Vagina (tissue), 2 donors: ENCODE data around the gene ADORA2B. TPM values are rescaled to one million over a fixed set of nuclear protein-coding genes. Genes with fewer than 3 reads are reported as not detected.
A peak's percentile ranks its signal among the peaks of the same experiment; 100 is the strongest.

ENCODE experiments used
- DNase-seq, 2 donors: peaks; one replicate each; pipeline ENCODE4 v3.0.0-alpha.2; 2017; ENCODE audit errors: extremely low spot score in 2 of 2
- H3K27ac ChIP-seq: fragments of 200-600 bp; sonication (generic); one replicate; pipeline ENCODE4 v1.5.1; 2019
- H3K27me3 ChIP-seq: fragments of 200-600 bp; sonication (generic); one replicate; pipeline ENCODE4 v1.5.1; 2019
- H3K36me3 ChIP-seq, 2 donors: fragments of 200-600 bp; sonication (generic); one replicate each; pipeline ENCODE4 v1.5.1; 2017 to 2019
- H3K4me1 ChIP-seq: fragments of 200-600 bp; sonication (generic); one replicate; pipeline ENCODE4 v1.5.1; 2019
- H3K4me3 ChIP-seq, 2 donors: fragments of 200-600 bp; sonication (generic); 1 replicate in 1 of 2; 2 replicates in 1 of 2; pipeline ENCODE4 v1.5.1; 2016 to 2019
- H3K9me3 ChIP-seq: fragments of 200-600 bp; sonication (generic); one replicate; pipeline ENCODE4 v1.5.1; 2019
- CTCF ChIP-seq, 3 experiments: fragments of 450-650 bp in 2 of 3; fragments of 200-600 bp in 1 of 3; sonication (generic) in 1 of 3; IDR thresholded peaks; one replicate each; pipeline ENCODE4 v1.5.1; 2017 to 2019; ENCODE audit warnings: antibody characterized with exemption in 3 of 3, mild to moderate bottlenecking in 2 of 3, moderate library complexity in 2 of 3
- POLR2A ChIP-seq, 2 donors: fragments of 450-650 bp; IDR thresholded peaks; one replicate each; pipeline ENCODE4 v1.6.1; 2017; ENCODE audit warnings: antibody characterized with exemption in 2 of 2, mild to moderate bottlenecking in 2 of 2, moderate library complexity in 2 of 2
- POLR2AphosphoS5 ChIP-seq, 2 donors: sonication (generic); formaldehyde crosslinking; IDR thresholded peaks; one replicate each; pipeline ENCODE4 v1.9.0; 2017; ENCODE audit warnings: antibody characterized with exemption in 2 of 2, mild to moderate bottlenecking in 2 of 2, low read depth in 1 of 2; ENCODE audit not compliant: insufficient read depth in 1 of 2
- intact Hi-C: fragments of 100-400 bp; cut with DNase I; formaldehyde crosslinking; loops from one replicate; pipeline ENCODE4 v1.15.1; 2023
- total RNA-seq: library from RNA; depleted of rRNA; stranded (reverse); fragments of >200 nt; gene quantifications from one replicate; pipeline ENCODE4 v1.2.3, GENCODE V29; 2016

ADORA2B gene
- total RNA-seq, 1 donor from 2014 or later: 33.4 TPM

DNA sequence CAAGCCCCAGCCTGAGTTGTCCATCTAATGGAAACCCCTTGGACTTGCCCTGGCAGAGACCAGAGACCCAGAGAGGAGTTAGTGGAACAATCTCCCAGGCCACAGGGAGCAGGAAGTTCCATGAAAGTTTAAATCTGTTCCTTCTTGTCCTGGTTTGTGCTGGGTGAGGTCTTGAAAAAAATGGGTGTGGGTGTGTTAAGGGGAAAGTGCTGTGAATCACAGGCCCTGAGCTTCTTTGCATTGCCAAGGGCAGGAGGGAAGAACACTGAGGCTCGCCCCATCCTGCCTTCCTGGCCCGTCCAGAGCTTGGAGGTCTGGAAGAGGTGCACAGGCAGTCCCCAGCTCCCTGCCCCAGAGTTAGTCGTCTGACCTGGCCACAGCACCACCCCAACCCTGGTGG is 2.3 kb downstream of the ADORA2B start:
- Histone ChIP-seq H3K36me3 (no peaks in the 10 kb centered on the region), H3K4me1 (peaks cover 21% of the 10 kb centered on the region), H3K27ac (peak overlapping the region; percentile 68), H3K4me3 (no peak overlapping the region), H3K27me3 (no peaks in the 10 kb centered on the region), H3K9me3 (no peaks in the 10 kb centered on the region)
- intact Hi-C loops: no loop called here
- TF ChIP-seq POLR2A (IDR thresholded peaks at IDR 0.05): no peak
- peak in 1 of 2 donors; percentile 44 for TF ChIP-seq POLR2AphosphoS5 (IDR thresholded peaks at IDR 0.05; ENCODE audit: insufficient read depth in 1 of 2, low read depth in 1 of 2)
- DNase-seq: no peak

GRCh38 chr17:15947976-15948752 is 3.2 kb downstream of the ADORA2B start:
- intact Hi-C loops: no loop called here
- H3K27ac ChIP-seq: peak overlapping the region; percentile 68
- no peaks in the 10 kb centered on the region for H3K36me3 ChIP-seq
- DNase-seq: no peak
- H3K4me1 ChIP-seq: peaks cover 21% of the 10 kb centered on the region
- no peaks in the 10 kb centered on the region for H3K9me3 ChIP-seq
- H3K27me3 ChIP-seq: no peaks in the 10 kb centered on the region
- TF ChIP-seq CTCF (IDR thresholded peaks at IDR 0.05) (no peak), POLR2A (IDR thresholded peaks at IDR 0.05) (no peak), POLR2AphosphoS5 (IDR thresholded peaks at IDR 0.05; ENCODE audit: insufficient read depth in 1 of 2, low read depth in 1 of 2) (no peak)
- no peak overlapping the region for H3K4me3 ChIP-seq

GRCh38 chr17:15951368-15952047 is 6.6 kb downstream of the ADORA2B start:
- TF ChIP-seq CTCF (IDR thresholded peaks at IDR 0.05) (no peak), POLR2A (IDR thresholded peaks at IDR 0.05) (no peak), POLR2AphosphoS5 (IDR thresholded peaks at IDR 0.05; ENCODE audit: insufficient read depth in 1 of 2, low read depth in 1 of 2) (no peak)
- Histone ChIP-seq H3K4me1 (no peaks in the 10 kb centered on the region), H3K9me3 (no peaks in the 10 kb centered on the region), H3K36me3 (no peaks in the 10 kb centered on the region), H3K27me3 (no peaks in the 10 kb centered on the region), H3K4me3 (no peak overlapping the region), H3K27ac (no peak overlapping the region)
- DNase-seq: no peak
- intact Hi-C loops: no loop called here

GRCh38 chr17:15952048-15952532 is 7.2 kb downstream of the ADORA2B start:
- intact Hi-C loops: no loop called here
- no peak overlapping the region for H3K27ac ChIP-seq
- no peaks in the 10 kb centered on the region for H3K36me3 ChIP-seq
- H3K4me1 ChIP-seq: no peaks in the 10 kb centered on the region
- TF ChIP-seq POLR2A (IDR thresholded peaks at IDR 0.05): no peak
- TF ChIP-seq CTCF (IDR thresholded peaks at IDR 0.05): no peak
- TF ChIP-seq POLR2AphosphoS5 (IDR thresholded peaks at IDR 0.05; ENCODE audit: insufficient read depth in 1 of 2, low read depth in 1 of 2): no peak
- no peak for DNase-seq
- no peak overlapping the region for H3K4me3 ChIP-seq
- H3K27me3 ChIP-seq: no peaks in the 10 kb centered on the region
- H3K9me3 ChIP-seq: no peaks in the 10 kb centered on the region

GRCh38 chr17:15952916-15953790 is 8.2 kb downstream of the ADORA2B start:
- Histone ChIP-seq H3K27ac (no peak overlapping the region), H3K27me3 (no peaks in the 10 kb centered on the region), H3K9me3 (no peaks in the 10 kb centered on the region), H3K36me3 (no peaks in the 10 kb centered on the region), H3K4me1 (no peaks in the 10 kb centered on the region), H3K4me3 (no peak overlapping the region)
- no peak for DNase-seq
- no peak for TF ChIP-seq POLR2AphosphoS5 (IDR thresholded peaks at IDR 0.05; ENCODE audit: insufficient read depth in 1 of 2, low read depth in 1 of 2)
- intact Hi-C loops: no loop called here
